Gastrocnemius medialis (tissue), 4 donors: ENCODE measurements around the gene LATS2.

Experiments used
- CTCF ChIP-seq, 5 experiments: fragments of 450-650 bp in 3 of 5; fragments of 200-600 bp in 2 of 5; sonication (generic) in 2 of 5; IDR thresholded peaks in 4 of 5; conservative IDR thresholded peaks in 1 of 5; 1 replicate in 4 of 5; 2 replicates in 1 of 5; pipeline ENCODE4 v1.5.1; 2016 to 2019; ENCODE audit warnings: antibody characterized with exemption in 5 of 5, mild to moderate bottlenecking in 3 of 5, moderate library complexity in 3 of 5
- POLR2A ChIP-seq, 2 donors: fragments of 450-650 bp; IDR thresholded peaks; one replicate each; pipeline ENCODE4 v1.6.1; 2017; ENCODE audit warnings: antibody characterized with exemption in 2 of 2, mild to moderate bottlenecking in 2 of 2, moderate library complexity in 2 of 2

DNA sequence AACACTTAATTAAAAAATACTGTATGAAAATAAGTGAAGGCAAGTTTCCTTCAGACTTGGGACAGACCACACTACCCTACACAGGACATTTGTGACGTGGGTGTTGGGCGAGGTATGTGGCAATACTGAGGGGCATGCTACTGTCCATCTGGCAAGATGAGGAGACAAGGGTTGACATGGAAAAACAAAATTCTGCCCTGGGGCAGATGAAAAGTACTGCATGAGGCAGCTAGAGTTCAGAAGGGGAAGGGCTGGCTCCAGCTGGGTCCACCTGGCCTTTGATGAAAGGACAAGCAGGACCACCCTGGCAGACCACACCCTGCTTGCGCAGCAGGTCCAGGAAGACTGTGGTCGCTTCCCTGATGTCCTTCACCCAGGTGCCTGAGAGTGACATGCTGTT, 43.2 kb downstream of the LATS2 start:
- TF ChIP-seq CTCF (IDR thresholded peaks at IDR 0.05 in 4 of 5, conservative IDR thresholded peaks at IDR 0.05 in 1 of 5), result no peak
- TF ChIP-seq POLR2A (IDR thresholded peaks at IDR 0.05), result no peak
